Fibroblast of upper back skin (primary cell): Measurements from ENCODE around the gene DPH1.
A peak's percentile ranks its signal among the peaks of the same experiment; 100 is the strongest.

Source experiments
- DNase-seq: peaks from one replicate; pipeline ENCODE4 v3.0.0-alpha.2; 2013

The DPH1 gene

GRCh38 chr17:2051061-2051932 is 21.3 kb downstream of the DPH1 start:
- peak; percentile 56 for DNase-seq

GRCh38 chr17:2051933-2052559 is 22.1 kb downstream of the DPH1 start:
- no peak for DNase-seq

GRCh38 chr17:2053380-2054261 is 23.7 kb downstream of the DPH1 start:
- peak; percentile 74 for DNase-seq

- no peak for DNase-seq
These were observed 24.2 kb downstream of the DPH1 start for GRCh38 chr17:2054262-2054511.

- DNase-seq = peak; percentile 79
These were observed 24.7 kb downstream of the DPH1 start, which contains the start of gene HIC1 for GRCh38 chr17:2054512-2055291. Gene HIC1 (plus strand): TSS chr17:2055103. CDS start chr17:2056691, 1,588 bp downstream.

GRCh38 chr17:2055292-2056205 is 25.6 kb downstream of the DPH1 start:
- DNase-seq = no peak

- DNase-seq = no peak
These were observed 26.5 kb downstream of the DPH1 start for GRCh38 chr17:2056206-2057174.

- no peak for DNase-seq
These were observed 27.3 kb downstream of the DPH1 start for GRCh38 chr17:2057175-2057759.

GRCh38 chr17:2057760-2058585 is 28.0 kb downstream of the DPH1 start:
- DNase-seq = no peak

- peak; percentile 73 for DNase-seq
These were observed 28.9 kb downstream of the DPH1 start for GRCh38 chr17:2058586-2059546.

- no peak for DNase-seq
These were observed 29.8 kb downstream of the DPH1 start for GRCh38 chr17:2059547-2060384.

GRCh38 chr17:2060385-2060658 is 30.4 kb downstream of the DPH1 start:
- DNase-seq = no peak

- DNase-seq = peak; percentile 35
These were observed 30.9 kb downstream of the DPH1 start for GRCh38 chr17:2060681-2061440.

GRCh38 chr17:2061441-2061958 is 31.5 kb downstream of the DPH1 start:
- DNase-seq = no peak

GRCh38 chr17:2062571-2063183 is 32.7 kb downstream of the DPH1 start:
- peak; percentile 79 for DNase-seq
